ENCODE measurements around the gene CD247. TPM values are rescaled to one million over a fixed set of nuclear protein-coding genes. Genes with fewer than 3 reads are reported as not detected.

CD247 gene
- total RNA-seq, 3 donors from 2014 or later (not counting 1 experiment from before 2014, with no cell fraction given), result 1,027 to 1,374 (median 1,309) TPM

GRCh38 chr1:167400359-167400953 is 117.9 kb downstream of the CD247 start:
- Histone ChIP-seq H3K27ac (ENCODE audit: low read length) (no peak overlapping the region), H3K4me1 (ENCODE audit: control insufficient read depth, insufficient read depth, low read length) (peaks cover 4% of the 10 kb centered on the region), H3K9me3 (ENCODE audit: control insufficient read depth, insufficient read depth, low read length) (no peaks in the 10 kb centered on the region), H3K27me3 (ENCODE audit: control insufficient read depth, insufficient read depth, low read length) (no peaks in the 10 kb centered on the region), H3K4me3 (ENCODE audit: low read length) (no peak overlapping the region), H3K36me3 (ENCODE audit: control insufficient read depth, insufficient read depth, low read length) (peaks cover 23% of the 10 kb centered on the region)
- no peak overlapping the region for H3K4me3 Mint-ChIP-seq
- ATAC-seq, result no peak
- peaks cover 9 to 10% of the 10 kb centered on the region in 2 donors for H3K4me1 Mint-ChIP-seq
- H3K9me3 Mint-ChIP-seq, result no peaks in the 10 kb centered on the region
- 100% methylated on average over 2 of the region's 2 CpGs for WGBS (ENCODE audit: insufficient coverage)
- intact Hi-C loops (cut with micrococcal nuclease), result loop anchor here (2.0 to 10.0 kb wide), 3 partner anchors 42 to 336 kb away; no protein-coding TSS in a partner anchor
- peaks cover 7% of the 10 kb centered on the region for H3K36me3 Mint-ChIP-seq
- DNase-seq, result no peak
- no peak overlapping the region for H3K27ac Mint-ChIP-seq
- no peak for TF ChIP-seq CTCF (IDR thresholded peaks at IDR 0.05)
- no peaks in the 10 kb centered on the region for H3K27me3 Mint-ChIP-seq (ENCODE audit: low read depth in 2 of 2)

- no peak overlapping the region for H3K27ac ChIP-seq (ENCODE audit: low read length)
Observed at GRCh38 chr1:167392200-167392696, 126.1 kb downstream of the CD247 start.

GRCh38 chr1:167388976-167389375 is 129.4 kb downstream of the CD247 start:
- intact Hi-C loops (cut with micrococcal nuclease), result no loop called here
- H3K27me3 Mint-ChIP-seq (ENCODE audit: low read depth in 2 of 2), result no peaks in the 10 kb centered on the region
- H3K4me1 ChIP-seq (ENCODE audit: control insufficient read depth, insufficient read depth, low read length), result no peaks in the 10 kb centered on the region
- H3K9me3 Mint-ChIP-seq, result no peaks in the 10 kb centered on the region
- peaks cover 13% of the 10 kb centered on the region for H3K36me3 ChIP-seq (ENCODE audit: control insufficient read depth, insufficient read depth, low read length)
- no peak for ATAC-seq
- H3K4me1 Mint-ChIP-seq, result no peaks in the 10 kb centered on the region
- no peaks in the 10 kb centered on the region for H3K9me3 ChIP-seq (ENCODE audit: control insufficient read depth, insufficient read depth, low read length)
- TF ChIP-seq CTCF (IDR thresholded peaks at IDR 0.05), result no peak
- H3K4me3 ChIP-seq (ENCODE audit: low read length), result no peak overlapping the region
- WGBS (ENCODE audit: insufficient coverage), result no CpG with 5 or more reads among the region's 1 CpG
- H3K27ac ChIP-seq (ENCODE audit: low read length), result no peak overlapping the region
- no peak for DNase-seq
- H3K27ac Mint-ChIP-seq, result no peak overlapping the region
- H3K36me3 Mint-ChIP-seq, result peaks cover 8% of the 10 kb centered on the region
- no peaks in the 10 kb centered on the region for H3K27me3 ChIP-seq (ENCODE audit: control insufficient read depth, insufficient read depth, low read length)
- H3K4me3 Mint-ChIP-seq, result no peak overlapping the region

More at GRCh38 chr1:167392200-167392696, 126.1 kb downstream of the CD247 start:
- ATAC-seq (no peak), DNase-seq (no peak)
- no peaks in the 10 kb centered on the region for H3K27me3 Mint-ChIP-seq (ENCODE audit: low read depth in 2 of 2)
- H3K27ac Mint-ChIP-seq, result no peak overlapping the region
- no peak for TF ChIP-seq CTCF (IDR thresholded peaks at IDR 0.05)
- WGBS (ENCODE audit: insufficient coverage), result 100% methylated on average over 5 of the region's 7 CpGs
- intact Hi-C loops (cut with micrococcal nuclease), result no loop called here
- H3K4me1 Mint-ChIP-seq, result no peaks in the 10 kb centered on the region
- H3K9me3 Mint-ChIP-seq, result no peaks in the 10 kb centered on the region
- peaks cover 6% of the 10 kb centered on the region for H3K36me3 Mint-ChIP-seq
- Histone ChIP-seq H3K9me3 (ENCODE audit: control insufficient read depth, insufficient read depth, low read length) (no peaks in the 10 kb centered on the region), H3K4me3 (ENCODE audit: low read length) (no peak overlapping the region), H3K36me3 (ENCODE audit: control insufficient read depth, insufficient read depth, low read length) (peaks cover 14% of the 10 kb centered on the region), H3K27me3 (ENCODE audit: control insufficient read depth, insufficient read depth, low read length) (no peaks in the 10 kb centered on the region), H3K4me1 (ENCODE audit: control insufficient read depth, insufficient read depth, low read length) (no peaks in the 10 kb centered on the region)
- no peak overlapping the region for H3K4me3 Mint-ChIP-seq
